Left cardiac atrium (tissue), 4 donors: ENCODE data around the gene URM1. TPM values are rescaled to one million over a fixed set of nuclear protein-coding genes. Genes with fewer than 3 reads are reported as not detected.
"Not testable (repeated sequence)": the region's sequence is repeated elsewhere in the genome, so short reads cannot be mapped to it uniquely, and the experiment has no call there.

Source experiments
- ATAC-seq, 2 donors: fragments of 200-7000 bp; cut with Tn5 transposase; one replicate each; pipeline ENCODE4 v1.9.1; 2020; ENCODE audit warnings: mild to moderate bottlenecking in 2 of 2, moderate library complexity in 2 of 2
- DNase-seq: peaks from one replicate; pipeline ENCODE4 v3.0.0-alpha.2; 2020
- intact Hi-C, 2 donors: fragments of 100-400 bp; cut with DNase I; formaldehyde crosslinking; loops; one replicate each; pipeline versions ENCODE4 v1.14.1 to v1.15.1; 2022 to 2023
- total RNA-seq, 2 donors: library from RNA; stranded (reverse); fragmentation: NEBNext Ultra II Directional; extraction: Animal tissue kit (Norgen Biotek cat#: 25700); gene quantifications; one replicate each; pipeline ENCODE4 v1.2.1, GENCODE V29; 2021
- donor health status: DM: no; HTN: yes; CAD: no.
- donor health status: DM: no; HTN: yes; CAD: no; lungs with severe emphysema.
- donor health status: DM: yes; HTN: yes; CAD: no.
- donor health status: Dilated cardiomyopathy.

The URM1 gene
- total RNA-seq, 2 donors from 2014 or later: 49.8 to 58.0 TPM

DNA sequence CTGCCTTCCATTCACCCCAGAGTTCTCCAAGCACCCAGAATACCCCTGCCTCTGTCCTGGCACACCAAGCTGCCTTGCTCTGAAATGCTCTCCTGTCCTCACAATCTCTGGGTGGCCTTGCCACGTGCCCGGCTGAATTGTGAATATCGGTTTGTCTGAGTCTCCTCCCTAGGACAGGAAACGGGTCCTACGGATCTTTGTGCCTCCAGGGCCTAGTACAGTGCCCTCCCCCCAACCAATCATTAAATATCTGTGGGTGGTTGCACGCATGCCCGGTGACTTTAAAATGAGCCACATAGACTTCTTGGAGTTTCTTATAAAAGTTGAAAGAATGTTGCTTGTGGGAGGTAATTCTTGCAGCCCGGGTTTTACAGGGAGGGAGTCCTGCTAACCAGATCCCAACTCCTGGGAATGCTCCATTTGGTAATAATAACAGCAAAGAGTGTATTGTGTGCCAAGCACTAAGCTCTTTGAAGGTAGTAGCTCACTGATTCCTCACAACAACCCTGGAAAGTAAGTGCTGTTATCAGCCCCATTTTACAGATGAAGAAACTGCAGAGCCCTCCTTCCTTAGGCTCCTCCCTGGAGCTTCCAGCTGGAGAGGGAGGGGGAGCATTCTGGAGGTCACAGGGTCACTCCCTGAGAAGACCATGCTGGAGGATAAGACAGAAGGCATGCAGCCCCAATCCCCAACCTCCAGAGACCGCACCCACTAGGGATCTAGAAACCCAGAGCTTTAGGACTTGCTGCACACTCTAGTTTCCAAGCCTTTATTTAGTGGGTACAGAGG, 23.4 kb downstream of the URM1 start:
- DNase-seq: no peak
- intact Hi-C loops: no loop called here
- ATAC-seq: no peak

DNA sequence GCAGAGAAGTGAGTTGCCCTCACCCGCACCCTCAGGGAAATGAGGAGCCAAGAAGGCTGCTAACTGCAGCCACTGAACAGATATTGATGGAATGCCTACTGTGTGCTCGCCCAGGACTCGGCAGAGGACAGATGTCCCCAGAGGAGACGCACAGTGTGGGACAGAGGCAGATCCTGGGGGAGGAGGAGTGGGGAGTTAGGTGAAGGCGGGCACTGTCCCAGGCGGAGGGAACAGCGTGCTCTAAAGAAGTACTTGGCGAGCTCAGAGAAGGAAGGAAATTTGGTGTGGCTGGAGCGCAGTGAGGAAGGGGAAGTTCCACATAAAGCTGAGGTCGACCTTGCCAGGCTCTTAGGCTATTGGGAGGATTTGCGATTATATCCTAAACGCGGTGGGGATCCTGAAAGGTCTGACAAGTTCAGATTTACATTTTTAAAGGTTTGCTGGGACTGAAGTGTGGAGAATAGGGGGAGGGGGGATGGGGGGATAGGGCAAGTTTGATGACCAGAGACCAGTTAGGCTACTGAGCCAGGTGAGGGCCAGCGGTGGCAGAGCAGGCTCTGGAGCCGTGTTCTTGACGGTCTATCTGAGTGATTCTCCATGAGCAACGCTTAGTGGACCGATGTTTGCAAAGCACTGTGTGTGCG, 25.9 kb downstream of the URM1 start:
- ATAC-seq: peak; percentile 49 to 54
- peak; percentile 50 for DNase-seq
- intact Hi-C loops: no loop called here

DNA sequence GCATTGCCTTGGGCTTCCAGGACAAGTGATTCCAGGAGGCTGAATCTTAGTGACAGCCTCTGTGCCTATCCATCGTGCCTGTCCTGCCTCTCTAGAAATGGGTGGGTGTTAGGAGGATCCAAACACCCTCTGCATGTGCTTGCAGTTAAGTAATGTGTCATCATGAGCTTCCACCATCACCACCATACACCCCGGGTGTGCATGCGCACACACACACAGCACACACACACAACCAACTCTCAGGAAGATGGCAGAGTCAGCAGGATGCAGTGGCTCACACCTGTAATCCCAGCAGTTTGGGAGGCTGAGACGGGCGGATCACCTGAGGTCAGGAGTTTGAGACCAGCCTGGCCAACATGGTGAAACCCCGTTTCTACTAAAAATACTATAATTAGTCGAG, 26.7 kb downstream of the URM1 start:
- ATAC-seq (no peak), DNase-seq (no peak)
- intact Hi-C loops: no loop called here

DNA sequence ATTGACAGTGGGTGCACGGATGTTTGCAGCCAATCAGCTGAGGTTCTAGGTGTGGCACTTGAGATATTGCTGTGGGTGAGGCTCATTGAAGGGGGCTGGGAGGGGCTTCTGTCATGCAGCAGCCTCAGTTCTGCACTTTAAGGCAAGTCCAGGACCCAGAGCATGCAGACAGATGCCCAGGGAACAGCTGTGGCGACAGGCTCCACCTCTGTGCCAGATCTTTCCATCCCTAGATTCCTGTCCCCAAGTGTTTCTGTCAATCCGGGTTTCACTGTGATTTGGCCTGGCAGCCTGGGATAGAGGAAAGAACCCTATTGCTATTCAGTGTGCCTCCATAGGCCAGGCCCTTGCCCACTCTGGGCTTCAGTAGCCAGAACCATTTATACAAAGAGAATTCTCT, 28.7 kb downstream of the URM1 start:
- intact Hi-C loops: no loop called here
- ATAC-seq (no peak), DNase-seq (no peak)

DNA sequence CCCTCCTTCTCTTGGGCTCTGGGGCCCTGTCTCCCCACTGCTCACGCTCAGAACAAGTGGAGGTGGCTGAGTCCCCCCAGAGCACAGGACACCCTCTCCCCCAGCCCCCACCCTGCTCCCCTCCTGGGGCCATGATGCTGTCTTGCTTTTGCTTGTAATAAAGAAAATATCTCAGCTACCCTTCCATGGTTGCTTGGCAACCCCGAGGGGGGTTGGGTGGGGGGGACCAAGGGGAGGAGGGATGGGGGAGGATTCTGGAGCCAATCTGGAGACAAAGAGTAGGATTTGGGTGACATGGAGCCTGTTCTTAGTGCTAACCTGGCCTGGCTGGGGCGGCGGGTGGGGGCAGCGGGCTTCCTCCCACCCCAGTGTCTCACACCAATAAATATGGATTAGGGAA, 33.4 kb downstream of the URM1 start:
- intact Hi-C loops: no loop called here
- no peak for DNase-seq
- no peak for ATAC-seq

DNA sequence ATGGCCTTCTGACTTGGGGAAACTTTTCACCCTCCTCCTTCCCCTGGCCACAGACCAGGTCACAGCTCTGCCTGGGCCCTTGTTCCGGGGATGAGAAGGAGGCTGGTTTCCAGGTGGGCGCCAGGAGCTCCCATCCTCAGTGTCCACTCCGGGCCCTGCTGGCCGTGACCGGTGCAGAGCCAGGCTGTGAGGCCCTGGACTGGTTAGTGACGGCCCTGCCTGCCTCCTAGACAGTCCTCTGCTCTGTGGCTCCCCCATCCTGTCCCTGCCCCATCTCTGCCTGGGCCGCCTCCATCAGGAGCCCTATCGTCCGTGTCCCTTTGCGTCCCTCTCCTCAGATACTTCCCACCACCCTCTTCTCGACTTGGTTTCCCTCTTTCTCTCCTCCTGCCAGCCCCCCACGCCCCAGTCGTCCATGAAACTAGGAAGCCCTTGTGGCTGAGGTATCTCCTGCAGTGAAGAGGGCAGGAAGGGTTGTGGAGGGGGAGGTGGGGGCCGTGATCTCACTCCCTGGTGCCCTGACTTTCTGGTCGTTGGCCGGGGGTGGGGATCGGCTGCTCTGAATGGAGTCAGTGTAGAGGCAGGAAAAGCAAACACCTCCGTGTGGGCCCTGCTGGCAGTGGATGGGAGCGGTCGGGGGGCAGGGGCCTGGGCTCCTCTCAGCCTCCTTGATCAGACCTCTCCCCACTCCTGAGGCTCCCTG, 34.1 kb downstream of the URM1 start:
- intact Hi-C loops: no loop called here
- no peak for DNase-seq
- no peak for ATAC-seq

DNA sequence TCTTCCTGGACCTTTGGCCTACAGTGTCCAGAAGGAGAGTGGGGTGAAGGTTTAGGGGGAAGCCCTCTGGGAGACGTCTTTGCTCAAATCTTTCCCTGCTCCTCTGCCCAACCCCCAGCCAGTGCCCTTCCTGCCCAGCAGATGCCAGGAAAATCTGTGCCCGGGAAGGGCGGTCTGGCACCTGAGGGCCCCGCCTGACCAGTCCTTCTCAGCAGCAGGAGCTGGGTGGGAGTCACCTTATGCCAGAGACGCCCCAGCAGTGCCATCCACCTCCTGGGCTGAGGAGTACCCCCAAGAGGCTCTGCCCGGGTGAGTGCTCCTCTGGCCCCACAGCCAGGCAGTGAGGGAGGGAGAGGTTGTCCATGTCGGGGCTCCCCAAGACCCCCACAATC, 34.6 kb downstream of the URM1 start:
- ATAC-seq (no peak), DNase-seq (no peak)
- intact Hi-C loops: no loop called here

DNA sequence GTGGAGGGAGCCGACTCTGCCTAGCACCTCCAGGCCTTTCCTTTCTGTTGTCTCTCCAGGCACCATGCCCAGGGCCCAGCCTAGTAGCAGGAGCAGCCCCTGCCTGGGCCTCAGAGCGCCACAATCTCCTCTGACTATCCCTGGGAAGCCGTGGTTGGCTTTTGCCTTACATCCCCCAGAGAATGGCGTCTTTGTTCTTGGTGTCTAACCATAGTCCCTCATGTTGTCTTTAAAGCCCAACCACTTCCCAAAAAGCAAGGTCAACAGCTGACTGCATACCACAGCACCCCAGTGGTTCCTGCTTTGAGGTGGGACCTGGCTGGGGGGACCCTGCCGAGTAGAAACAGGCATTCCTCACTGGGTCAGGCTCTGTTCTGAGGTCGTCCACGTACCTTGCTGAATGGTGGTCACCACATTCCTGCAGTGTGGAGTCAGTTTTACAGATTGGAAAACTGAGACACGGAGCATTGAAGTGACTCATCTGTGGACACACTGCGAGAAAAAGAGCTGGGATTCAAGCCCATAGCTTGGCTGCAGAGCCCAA, 35.7 kb downstream of the URM1 start:
- intact Hi-C loops: no loop called here
- ATAC-seq: no peak
- no peak for DNase-seq

DNA sequence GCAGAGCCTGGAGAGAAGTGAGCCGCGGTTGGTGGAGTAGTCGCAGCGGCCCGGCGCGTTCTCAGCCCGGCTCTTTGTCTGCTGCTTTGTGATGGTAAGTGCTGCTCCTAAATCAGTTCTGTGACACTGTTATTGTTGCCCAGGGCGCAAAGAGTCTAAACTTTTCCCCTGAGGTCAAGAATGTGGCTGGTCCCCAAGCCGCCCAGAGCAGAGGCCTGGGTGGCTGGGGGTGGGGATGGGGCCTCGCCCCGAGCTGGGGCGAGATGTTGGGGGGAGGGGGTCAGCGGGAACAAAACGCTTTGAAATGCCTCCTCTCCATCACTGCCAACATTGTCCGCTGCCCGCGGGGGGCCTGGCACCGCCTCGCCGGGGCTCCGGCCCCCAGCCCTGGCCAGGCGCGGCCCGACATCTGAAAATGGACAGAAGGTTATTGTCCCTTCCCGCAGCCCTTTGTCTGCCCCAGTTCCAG, 37.8 kb downstream of the URM1 start:
- DNase-seq: no peak
- no peak for ATAC-seq
- intact Hi-C loops: no loop called here

DNA sequence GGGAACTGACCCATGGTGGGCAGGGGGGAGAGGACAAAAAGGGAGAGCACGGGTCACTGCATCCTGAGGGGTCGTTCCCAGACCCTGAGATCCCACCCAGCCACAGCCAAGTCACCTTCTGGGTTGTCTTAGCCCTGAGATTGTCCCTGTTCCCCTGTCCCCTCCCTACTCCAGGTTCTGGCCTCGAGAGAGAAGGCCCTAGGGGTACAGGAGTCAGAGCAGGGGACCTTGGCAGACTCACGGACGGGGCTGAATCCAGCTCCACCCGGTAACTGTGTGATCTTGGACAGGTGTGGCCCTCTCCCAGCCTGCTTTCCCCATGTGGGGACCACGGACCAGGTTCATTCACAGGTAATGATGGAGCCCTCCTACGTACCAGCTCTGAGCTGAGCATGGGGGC, 38.3 kb downstream of the URM1 start:
- ATAC-seq: no peak
- intact Hi-C loops: no loop called here
- no peak for DNase-seq

DNA sequence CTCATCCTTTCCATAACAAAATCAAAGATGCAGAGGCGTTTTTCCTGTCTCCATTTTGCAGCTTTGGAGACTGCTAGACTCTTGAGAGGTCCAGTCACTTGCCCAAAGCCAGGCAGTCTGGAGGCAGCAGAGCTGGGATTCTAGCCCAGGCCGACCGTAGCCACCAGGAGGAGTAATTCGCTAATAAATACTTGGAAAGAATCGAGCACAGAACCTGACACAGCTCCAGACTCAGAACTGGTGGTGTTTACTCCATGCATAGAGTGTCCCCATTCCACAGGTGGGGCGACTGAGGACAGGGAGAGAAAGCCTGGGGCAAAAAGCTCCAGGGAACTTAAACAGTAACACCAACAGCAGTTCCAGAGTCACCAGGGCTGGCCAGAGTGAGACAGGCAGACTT, 38.8 kb downstream of the URM1 start:
- intact Hi-C loops: loop anchor here in 1 of 2 donors (5.0 to 10.0 kb wide), 2 partner anchors 48 to 115 kb away; no protein-coding TSS in a partner anchor
- ATAC-seq: peak in 1 of 2 donors; percentile 12

DNA sequence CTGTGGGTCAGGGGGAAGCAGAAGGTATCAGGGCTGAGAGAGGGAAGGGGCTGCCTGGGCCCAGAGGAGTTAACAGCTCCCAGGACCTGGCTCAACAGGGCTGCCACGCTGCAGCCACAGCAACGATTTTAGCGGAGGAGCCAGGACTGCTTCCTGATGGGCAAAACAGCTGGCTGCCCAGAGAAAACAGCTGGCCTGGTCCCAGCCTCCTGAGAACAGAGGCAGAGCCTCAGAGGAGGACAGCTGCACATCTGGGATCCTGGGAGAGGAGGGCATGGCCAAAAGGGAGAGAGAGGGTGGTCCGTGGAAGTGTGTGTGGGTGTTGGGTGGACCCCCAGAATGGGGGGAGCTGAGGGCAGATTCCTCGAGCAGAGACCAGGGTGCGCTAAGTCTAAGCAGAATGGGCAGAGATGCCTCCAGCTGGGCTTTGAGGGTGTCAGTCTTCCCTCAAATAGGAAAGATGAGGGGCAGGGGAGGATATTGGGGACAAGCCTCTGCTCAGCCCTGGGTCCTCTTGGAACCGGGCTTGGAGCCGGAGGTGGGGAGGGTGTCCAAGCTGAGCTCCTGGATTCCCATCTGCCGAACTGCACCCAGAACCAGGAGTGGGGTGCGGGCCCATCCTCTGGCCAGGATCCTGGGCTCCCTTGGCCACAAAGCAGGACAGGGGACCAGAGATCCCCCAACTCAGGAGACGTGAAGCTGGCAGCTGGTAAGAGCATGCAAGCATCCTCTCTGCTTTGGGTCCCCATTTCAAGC, 40.4 kb downstream of the URM1 start:
- ATAC-seq: no peak
- no peak for DNase-seq
- intact Hi-C loops: loop anchor here in 1 of 2 donors (5.0 to 10.0 kb wide), 2 partner anchors 49 to 117 kb away; no protein-coding TSS in a partner anchor

More for the DNA sequence above, 38.8 kb downstream of the URM1 start:
- no peak for DNase-seq

DNA sequence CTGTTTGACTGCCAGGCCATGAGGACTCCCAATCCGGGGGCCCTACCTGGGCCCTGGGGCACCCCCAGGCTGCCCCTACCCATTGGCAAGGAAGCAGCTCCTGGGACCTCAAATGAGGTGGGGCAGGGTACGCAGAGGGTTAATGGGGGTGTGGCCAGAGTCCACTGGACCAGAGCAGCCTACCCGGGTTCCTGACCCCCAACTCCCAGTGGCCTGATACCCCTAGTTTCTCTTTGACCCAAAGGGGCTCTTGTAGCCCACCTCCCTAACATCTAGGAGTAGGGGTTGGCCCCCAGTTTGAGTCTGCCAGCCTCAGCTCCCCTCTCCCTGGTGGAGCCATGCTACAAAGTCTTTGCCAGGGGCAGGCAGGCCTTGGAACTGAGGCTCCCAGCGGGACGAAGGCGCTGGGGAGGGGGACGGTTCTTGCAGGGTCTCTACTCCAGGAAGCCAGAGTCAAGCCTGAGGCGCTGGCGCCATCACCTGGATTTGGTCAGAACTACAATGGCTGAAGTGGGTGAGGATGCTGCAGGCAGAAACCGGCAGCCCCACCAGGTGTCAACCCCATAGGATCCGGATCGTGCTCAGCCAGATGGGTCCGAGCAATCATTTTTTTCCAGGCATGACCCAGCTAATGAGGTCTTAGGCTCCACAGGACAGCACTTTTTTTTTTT, 41.1 kb downstream of the URM1 start:
- no peak for ATAC-seq
- DNase-seq: no peak

DNA sequence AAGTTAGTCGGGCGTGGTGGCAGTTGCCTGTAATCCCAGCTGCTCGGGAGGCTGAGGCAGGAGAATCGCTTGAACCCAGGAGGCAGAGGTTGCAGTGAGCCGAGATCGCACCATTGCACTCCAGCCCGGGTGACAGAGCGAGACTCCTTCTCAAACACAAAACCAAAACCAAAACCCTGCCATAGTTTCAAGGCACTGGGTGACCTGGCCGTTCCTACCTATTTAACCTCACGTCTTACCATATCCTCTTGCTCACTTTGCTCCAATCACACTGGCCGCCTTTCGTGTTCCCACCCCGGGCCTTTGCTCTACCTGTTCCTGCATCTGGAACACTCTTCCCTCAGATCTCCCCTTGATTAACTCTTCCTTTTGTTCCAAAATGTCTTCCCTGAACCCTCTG, 42.6 kb downstream of the URM1 start:
- intact Hi-C loops: loop anchor here in 1 of 2 donors (5.0 to 10.0 kb wide), 2 partner anchors 51 to 119 kb away; no protein-coding TSS in a partner anchor
- not testable (repeated sequence) for DNase-seq, ATAC-seq

More for the DNA sequence above, 41.1 kb downstream of the URM1 start:
- intact Hi-C loops: loop anchor here in 1 of 2 donors (5.0 to 10.0 kb wide), 2 partner anchors 50 to 117 kb away; no protein-coding TSS in a partner anchor

DNA sequence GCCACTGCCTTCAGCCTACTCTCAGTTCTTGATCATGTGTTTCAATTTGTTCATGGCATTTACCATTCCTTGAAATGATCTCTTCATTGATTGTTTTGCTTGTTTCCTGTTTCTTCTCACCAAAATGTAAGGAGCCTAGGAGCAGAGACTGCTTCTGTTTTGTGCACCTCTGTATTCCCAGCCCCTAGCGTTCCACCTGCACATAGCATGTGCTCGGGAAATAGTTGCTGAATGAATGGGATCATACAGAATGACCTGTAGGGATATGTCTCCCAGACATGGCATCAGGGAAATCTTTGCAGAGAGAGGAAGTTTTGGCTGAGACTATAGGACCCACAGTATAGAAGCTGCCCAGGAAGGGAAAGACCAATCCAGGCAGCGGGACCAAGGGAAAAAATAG, 43.3 kb downstream of the URM1 start:
- no peak for ATAC-seq
- no peak for DNase-seq
- intact Hi-C loops: loop anchor here in 1 of 2 donors (5.0 to 10.0 kb wide), 2 partner anchors 52 to 120 kb away; no protein-coding TSS in a partner anchor

DNA sequence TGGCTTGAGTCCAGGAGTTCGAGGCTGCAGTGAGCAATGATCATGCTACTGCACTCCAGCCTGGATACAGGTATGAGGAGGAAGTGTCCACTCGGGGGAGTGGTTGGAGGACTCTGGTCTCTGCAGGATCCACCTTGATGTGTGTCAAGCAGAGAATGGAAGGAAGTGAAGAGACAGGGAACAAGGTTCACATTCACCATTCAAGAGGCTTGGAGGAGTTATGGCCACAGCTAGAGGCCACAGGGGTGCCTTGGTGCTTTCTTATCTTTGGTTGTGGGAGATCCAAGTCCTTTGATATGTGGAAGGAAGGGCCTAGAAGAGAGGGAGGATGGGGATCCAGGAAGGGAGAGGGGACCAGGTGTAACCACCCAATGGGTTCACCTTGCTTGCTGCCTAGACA, 44.1 kb downstream of the URM1 start:
- ATAC-seq: no peak
- no peak for DNase-seq
- intact Hi-C loops: loop anchor here in 1 of 2 donors (10.0 kb wide), 1 partner anchor 120 kb away; no protein-coding TSS in a partner anchor

DNA sequence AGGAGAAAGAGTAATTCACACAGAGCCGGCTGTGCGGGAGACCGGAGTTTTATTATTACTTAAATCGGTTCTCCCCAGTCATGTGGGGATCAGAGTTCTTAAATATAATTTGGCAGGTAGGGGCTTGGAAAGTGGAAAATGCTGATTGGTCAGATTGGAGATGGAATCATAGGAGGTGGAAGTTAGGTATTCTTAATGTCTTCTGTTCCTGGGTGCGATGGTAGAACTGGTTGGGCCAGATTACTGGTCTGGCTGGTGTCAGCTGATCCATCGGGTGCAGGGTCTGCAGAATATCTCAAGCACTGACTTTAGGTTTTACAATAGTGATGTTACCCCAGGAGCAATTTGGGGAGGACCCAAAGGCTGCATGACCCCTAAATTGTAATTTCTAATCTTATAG, 44.8 kb downstream of the URM1 start:
- no peak for ATAC-seq
- intact Hi-C loops: loop anchor here in 1 of 2 donors (10.0 kb wide), 1 partner anchor 121 kb away; no protein-coding TSS in a partner anchor
- no peak for DNase-seq
